ENCODE data around the gene KCMF1.

The KCMF1 gene

DNA sequence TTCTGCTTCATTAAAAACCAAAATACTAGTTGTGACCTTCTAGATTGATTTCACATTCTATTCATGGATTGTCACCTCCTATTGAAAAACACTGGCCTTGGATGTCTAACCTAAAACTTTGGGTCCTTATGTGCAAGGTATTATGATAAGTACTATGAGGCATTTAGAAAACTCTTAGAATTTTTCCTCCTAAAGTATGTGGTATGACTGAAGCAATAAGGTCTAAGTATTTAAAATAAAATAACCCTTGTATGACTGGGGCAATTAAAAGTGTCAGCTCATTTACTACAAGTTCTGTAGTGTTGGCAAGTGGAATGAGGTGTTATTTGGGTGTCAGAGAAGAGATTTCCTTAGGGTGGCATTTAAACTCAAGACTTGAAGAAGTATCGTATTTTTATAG, 15.1 kb downstream of the KCMF1 start:
- no peak for DNase-seq

DNA sequence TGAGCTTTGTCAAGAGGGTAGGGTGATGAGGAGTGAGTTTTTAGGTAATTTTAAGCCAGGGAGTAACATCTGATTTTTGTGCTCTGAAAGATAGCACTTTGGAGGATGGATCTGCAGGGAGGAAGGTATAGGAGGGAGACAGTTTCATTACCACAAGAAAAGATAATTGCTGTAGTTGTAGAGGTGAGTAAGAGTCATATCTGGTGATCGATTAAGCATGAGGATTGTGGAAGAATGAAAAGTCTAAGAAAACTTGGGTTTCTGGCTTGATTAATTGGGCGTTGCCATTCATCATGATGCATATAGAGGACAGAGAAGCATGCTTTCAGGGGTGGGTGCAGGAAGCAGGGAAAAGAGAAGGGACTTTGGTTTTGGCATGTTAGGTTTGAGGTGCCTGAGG, 18.5 kb downstream of the KCMF1 start:
- DNase-seq: no peak

GRCh38 chr2:84989927-84990326, 19.0 kb downstream of the KCMF1 start:
- DNase-seq: no peak

DNA sequence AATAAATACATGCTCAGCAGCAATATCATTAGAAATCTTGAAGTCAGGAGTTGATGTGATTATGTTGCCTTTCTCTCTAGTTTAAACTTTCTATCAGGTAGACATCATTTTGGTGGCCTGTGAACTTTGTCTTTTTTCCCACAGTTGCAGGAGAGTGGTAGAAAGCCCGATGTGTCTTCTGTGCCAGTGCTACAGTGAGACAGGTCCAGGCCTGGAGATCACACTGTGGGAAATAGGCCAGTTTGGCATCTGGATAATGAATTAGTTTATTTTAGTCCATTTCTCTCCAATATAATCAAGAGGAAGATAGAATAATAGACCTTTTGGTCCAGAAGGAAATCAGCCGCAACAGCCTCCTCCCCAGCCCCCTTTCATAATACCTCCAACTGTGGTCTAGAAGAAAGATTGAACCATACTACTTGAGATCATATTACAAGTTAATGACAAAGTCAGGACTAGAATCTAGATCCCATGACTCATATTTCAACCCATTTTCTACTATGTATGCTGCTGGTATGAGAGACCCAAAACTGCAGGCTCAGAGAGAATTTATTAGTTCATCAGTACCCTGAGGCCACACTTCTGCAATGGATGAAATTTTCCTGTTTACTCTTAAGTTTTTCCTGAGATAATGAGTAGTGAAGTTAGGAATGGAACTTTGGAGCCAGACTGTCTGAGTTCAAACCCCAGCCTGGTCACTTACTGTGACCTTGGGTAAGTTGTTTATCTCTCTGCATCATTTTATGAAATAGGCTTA, 20.6 kb downstream of the KCMF1 start:
- no peak for DNase-seq

DNA sequence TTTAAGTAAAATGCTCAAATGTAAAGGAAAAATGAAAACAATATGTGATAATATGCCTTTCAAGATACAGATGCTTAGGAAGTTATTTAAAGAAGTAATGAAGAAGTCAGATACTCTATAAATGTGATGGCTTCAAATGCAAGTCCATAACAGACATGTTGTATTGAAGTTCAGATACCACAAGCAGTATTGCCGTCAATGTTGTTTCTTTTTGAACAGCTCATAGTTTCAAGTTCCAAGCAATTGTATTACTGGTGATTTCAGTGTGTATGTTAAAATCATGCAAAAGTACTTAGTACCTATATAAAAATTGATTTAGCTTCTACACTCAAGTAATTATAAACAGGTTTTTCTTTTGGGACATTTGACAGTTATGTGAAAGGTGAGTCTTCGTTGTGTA, 24.9 kb downstream of the KCMF1 start:
- DNase-seq: no peak

GRCh38 chr2:84996909-84997308, 25.9 kb downstream of the KCMF1 start:
- no peak for DNase-seq

DNA sequence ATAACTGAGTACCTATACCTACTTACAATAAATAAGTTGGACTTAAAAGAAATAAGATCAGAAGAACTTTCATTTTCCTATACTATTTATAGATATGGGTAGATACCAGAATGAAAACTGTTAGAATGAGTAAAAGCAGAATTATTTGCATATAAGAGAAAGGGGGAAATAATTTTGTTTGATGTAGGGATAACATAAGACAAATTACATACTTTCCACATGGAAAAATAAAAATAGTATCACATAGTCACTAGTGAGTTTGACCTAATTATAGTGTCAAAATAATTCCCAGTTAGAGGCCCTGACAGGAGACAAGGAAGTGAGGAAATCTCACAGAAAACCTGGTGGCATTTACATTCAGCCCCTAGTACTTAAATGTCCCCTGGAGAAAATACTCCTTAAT, 28.6 kb downstream of the KCMF1 start:
- DNase-seq: no peak

GRCh38 chr2:85001595-85001994, 30.6 kb downstream of the KCMF1 start:
- no peak for DNase-seq

- no peak for DNase-seq
Observed at GRCh38 chr2:85002534-85002933, 31.6 kb downstream of the KCMF1 start.

- DNase-seq: no peak
Observed at GRCh38 chr2:85008252-85008651, 37.3 kb downstream of the KCMF1 start.

DNA sequence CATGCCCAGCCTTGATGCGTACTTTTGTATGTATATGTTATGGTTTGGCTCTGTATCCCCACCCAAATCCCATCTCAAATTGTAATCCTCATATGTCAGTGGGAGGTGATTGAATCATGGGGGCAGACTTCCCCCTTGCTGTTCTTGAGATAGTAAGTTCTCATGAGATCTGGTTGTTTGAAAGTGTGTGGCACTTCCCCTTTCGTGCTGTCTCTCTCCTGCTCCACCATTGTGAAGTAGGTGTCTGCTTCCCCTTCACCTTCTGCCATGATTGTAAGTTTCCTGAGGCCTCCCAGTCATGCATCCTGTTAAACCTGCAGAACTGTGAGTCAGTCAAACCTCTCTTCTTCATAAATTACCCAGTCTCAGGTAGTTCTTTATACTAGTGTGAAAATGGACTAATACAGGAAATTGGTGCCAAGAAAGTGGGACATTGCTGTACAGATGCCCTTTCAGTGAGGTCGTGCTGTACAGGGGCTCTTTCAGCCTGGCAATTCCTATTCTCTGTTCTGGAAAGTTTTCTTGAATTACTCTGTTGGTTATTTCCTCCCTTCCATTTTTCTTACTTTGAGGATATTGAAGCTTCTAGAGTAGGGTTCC, 38.2 kb downstream of the KCMF1 start:
- no peak for DNase-seq

- no peak for DNase-seq
Observed at GRCh38 chr2:85010404-85010803, 39.4 kb downstream of the KCMF1 start.

DNA sequence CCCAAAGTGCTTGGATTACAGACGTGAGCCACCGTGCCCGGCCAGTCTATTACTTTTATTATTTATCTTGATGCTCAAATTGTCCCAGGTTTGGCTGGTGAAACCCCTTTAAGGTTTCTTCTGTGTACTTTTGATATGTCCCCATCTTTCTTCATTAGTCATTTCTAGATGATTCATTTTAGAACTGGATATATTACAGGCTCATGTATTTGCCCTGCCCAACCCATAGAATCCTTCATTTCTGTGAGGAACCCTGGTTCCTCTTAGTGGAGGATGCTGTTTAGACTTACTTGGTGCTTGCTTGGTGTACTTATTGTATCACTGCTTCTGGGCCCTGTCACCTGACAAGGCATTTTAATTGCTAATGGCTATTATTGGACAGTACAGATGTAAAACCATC, 40.1 kb downstream of the KCMF1 start:
- no peak for DNase-seq

GRCh38 chr2:85011747-85012146, 40.8 kb downstream of the KCMF1 start:
- DNase-seq: no peak

- DNase-seq: no peak
Observed at GRCh38 chr2:85012431-85012830, 41.5 kb downstream of the KCMF1 start.

DNA sequence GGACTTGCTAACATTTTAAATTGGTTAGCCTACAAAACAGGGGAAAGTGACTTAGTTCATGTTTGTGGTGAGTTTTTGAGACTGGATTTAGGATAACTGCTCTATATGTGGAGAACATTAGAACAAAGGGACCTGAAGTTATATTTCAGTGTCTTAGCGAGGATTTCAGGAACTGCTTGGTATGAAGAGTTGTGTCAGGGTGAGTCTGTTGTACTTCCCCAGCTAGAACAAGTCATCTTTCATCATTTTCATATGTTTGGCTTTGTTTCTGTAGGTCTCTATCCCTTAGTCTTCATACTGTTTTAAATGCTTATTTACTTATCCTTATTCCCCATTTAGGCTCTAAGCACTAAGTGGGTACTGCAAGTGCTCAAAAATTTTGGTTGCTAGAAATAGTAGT, 41.9 kb downstream of the KCMF1 start:
- DNase-seq: no peak

- no peak for DNase-seq
Observed at GRCh38 chr2:85015653-85016360, 44.8 kb downstream of the KCMF1 start.

GRCh38 chr2:85016446-85016845, 45.5 kb downstream of the KCMF1 start:
- DNase-seq: no peak

- no peak for DNase-seq
Observed at GRCh38 chr2:85017411-85018048, 46.6 kb downstream of the KCMF1 start.

DNA sequence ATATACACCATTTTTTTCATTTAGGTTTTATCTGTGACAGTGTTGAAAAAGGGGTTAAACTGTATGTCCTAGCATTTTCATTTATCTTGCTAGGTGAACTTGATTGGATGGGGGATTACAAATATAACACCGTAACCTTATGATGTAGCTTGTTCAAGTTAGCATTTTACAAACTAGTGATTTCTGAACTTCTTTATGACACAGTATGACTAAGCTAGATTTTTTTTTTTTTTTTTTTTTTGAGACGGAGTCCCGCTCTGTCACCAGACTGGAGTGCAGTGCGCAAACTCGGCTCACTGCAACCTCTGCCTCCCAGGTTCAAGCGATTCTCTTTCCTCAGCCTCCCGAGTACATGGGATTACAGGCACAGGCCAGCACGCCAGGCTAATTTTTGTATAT, 47.1 kb downstream of the KCMF1 start:
- no peak for DNase-seq

DNA sequence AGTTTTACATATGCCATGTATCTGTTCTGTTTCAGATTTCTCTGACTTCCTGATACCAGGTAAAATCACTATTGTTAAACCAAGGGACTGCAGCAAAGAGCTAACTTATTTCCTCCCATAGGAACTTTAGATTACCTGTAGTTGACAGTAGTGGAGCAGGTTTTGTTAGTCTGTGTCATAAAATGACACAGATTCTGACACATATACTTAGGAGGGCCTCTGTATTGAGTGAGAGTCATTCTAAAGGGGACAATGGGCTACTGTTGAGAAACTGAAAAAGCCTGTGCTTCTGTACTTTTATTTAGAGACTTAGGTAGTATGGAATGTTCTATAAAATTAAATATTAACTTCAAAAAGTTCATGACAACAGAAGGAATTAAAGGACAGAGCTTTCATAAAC, 48.2 kb downstream of the KCMF1 start:
- DNase-seq: no peak

DNA sequence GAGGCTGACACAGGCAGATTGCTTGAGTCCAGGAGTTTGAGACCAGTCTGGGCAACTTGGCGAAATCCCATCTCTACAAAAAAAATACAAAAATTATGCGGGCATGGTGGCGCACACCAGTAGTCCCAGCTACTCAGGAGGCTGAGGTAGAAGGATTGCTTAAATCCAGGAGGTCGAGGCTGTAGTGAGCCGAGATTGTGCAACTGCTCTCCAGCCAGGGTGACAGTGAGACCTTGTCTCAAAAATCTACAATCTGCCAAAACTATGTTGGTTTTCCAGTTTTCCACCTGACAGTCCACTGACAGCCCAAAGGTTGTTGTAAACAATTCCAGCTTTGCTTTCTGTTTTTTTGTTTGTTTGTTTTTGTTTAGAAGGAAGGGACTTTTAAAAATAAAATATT, 51.3 kb downstream of the KCMF1 start:
- DNase-seq: no peak

- DNase-seq: no peak
Observed at GRCh38 chr2:85024372-85025047, 53.5 kb downstream of the KCMF1 start.
